Measurements from ENCODE around the gene PGBD1. TPM values are rescaled to one million over a fixed set of nuclear protein-coding genes. Genes with fewer than 3 reads are reported as not detected.

Gene PGBD1, protein sequence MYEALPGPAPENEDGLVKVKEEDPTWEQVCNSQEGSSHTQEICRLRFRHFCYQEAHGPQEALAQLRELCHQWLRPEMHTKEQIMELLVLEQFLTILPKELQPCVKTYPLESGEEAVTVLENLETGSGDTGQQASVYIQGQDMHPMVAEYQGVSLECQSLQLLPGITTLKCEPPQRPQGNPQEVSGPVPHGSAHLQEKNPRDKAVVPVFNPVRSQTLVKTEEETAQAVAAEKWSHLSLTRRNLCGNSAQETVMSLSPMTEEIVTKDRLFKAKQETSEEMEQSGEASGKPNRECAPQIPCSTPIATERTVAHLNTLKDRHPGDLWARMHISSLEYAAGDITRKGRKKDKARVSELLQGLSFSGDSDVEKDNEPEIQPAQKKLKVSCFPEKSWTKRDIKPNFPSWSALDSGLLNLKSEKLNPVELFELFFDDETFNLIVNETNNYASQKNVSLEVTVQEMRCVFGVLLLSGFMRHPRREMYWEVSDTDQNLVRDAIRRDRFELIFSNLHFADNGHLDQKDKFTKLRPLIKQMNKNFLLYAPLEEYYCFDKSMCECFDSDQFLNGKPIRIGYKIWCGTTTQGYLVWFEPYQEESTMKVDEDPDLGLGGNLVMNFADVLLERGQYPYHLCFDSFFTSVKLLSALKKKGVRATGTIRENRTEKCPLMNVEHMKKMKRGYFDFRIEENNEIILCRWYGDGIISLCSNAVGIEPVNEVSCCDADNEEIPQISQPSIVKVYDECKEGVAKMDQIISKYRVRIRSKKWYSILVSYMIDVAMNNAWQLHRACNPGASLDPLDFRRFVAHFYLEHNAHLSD
- 1 to 10 TPM; 5.2 to 9.1 (median 6.8) TPM for polyA plus RNA-seq (ENCODE audit: insufficient read length in 10 of 10)
- long read RNA-seq, donor 1, result 0 reads
- long read RNA-seq, donor 2, partial matches to known transcripts, result 0 of 6 reads
- long read RNA-seq, donor 2, other reads (novel, unspliced or antisense), result 5 of 6 reads
- long read RNA-seq, donor 3, result 0 reads
- long read RNA-seq, donor 4, result 0 reads
- long read RNA-seq, donor 5, result 0 reads
- long read RNA-seq, donor 6, partial matches to known transcripts, result 6 of 8 reads
- long read RNA-seq, donor 6, other reads (novel, unspliced or antisense), result 0 of 8 reads
- long read RNA-seq, donor 7, result 0 reads
- long read RNA-seq, donor 8, partial matches to known transcripts, result 0 of 2 reads
- long read RNA-seq, donor 8, other reads (novel, unspliced or antisense), result 0 of 2 reads
- long read RNA-seq, donor 9, result 0 reads

DNA sequence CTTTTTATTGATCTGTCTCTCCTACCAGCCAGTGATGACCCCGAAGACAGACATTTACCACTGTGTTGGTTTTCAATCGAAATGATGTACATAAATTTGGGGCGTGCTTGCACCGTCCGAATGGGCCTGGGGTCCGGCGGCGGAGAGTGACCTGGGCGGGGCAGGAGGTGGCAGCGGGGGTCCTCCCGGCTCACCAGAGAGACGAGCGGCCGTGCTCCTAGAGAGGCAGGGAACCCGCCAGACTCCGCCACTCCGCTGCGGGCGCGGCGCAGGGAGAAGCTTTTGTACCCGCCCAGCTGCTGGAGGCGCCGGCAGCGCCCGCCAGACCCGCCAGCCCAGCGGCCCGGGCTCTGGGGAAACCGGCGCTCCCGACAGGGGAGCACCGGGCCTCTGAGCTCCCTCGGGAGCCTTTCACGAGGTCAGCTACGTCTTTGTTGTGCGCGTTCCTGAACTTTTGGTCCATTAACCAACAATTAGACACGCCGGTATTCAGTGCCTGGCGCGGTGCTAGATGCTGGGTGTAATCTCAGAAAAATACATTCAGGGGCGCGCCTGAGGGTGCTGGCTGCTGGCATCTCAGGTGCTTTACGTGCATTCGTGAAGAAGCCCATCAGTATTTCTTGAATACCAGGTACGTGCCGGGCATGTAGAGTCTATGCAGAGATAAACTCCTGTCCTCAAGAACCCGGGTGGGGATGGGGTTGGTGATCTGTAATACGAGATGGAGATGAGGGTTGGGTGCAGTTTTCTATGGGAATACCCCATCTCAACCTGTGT, at the start of gene PGBD1:
PGBD1 (plus strand) TSS at position 285 of the 777 bp plus-strand sequence. CDS start 2,242 bp downstream, outside the sequence.
- peak; percentile 66 to 85 (median 73) for DNase-seq

DNA sequence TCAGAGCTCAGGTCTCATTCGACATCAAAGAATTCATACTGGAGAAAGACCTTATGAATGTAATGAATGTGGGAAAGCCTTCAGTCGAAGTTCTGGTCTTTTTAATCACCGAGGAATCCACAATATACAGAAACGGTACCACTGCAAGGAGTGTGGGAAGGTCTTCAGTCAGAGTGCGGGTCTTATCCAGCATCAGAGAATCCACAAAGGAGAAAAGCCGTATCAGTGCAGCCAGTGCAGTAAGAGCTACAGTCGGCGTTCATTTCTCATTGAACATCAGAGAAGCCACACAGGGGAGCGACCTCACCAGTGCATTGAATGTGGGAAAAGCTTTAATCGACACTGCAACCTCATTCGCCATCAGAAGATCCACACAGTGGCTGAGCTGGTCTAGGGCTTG, 48.6 kb upstream of the PGBD1 start:
- no peak for DNase-seq

DNA sequence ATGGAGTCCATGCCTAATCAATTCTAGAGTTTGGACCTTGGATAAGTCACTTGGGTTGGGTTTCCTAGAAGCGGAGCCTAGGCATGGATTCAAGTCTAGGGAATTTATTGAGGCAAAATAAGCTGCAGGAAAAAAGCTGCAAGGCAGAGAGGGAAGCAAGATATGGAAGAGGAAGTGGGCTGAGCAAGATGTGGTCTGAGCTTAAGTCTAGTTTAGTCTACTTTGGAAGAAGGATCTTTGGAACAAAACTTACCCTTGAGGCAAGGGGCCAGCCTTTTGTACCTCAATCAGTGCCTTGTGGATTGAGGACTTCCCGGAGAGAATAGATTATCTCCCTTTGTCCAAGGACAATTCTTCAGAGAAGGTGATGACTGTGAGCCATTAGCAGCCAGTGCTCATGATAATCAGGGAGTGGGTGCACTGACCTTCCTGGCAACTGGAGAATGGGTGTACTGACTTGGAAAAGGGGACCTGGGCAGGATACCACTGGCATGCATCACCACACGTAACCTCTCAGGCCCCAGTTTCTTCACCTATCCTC, 45.4 kb upstream of the PGBD1 start:
- DNase-seq, result no peak

DNA sequence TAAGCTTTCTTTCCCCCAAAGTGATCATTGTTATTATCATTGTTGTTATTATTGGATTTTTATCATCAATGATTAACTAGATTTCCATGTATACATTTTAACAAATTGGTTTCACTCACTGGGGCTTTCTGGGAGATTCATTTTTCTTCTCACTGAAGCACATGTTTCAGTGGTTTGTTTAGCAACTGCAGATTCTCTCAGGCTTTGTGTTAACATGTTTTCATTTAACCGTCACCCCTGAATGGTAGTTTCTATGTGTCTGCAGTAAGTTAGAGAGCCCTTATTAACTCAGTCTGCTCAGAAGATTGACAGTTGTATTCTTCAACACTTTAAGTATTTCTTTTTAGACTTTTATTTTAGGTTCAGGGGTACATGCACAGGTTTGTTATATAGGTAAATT, 41.7 kb upstream of the PGBD1 start:
- no peak for DNase-seq

DNA sequence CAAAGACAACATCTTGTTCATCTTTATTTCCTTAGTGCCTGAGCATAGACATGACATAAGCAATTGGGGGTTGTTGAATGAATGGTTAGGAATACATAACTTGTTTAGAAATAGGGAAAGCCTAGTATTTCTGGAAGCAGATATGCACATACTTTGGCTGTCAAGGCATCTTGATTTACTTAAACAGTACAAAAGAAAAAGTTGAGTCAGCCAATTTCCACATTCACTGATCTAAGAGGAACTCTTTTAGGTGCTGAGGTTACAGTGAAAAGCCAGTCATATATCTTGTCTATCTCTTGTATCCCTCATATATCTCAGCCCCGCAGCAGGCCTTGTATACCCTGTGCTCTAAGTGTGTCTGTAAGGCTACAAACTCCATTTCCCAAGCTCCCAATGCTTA, 40.9 kb upstream of the PGBD1 start:
- DNase-seq, result no peak

DNA sequence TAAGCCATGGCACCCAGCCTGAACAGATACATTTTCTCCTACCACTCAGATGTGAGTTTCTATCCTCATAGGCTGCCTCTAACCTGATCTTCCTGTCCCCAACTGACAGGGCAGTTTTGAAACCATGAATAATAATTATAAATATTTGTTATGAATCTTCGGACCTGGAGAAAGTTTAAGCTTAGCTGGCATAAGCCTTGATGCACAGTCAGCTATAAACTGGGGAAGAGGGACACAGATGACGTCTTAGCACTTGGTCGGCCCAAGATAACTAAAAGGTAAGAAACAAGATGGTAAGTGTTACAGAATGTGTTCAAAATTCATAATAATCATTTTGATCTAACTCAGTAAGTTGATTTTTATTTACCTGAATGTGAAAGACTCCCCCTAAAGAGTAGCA, 37.4 kb upstream of the PGBD1 start:
- DNase-seq, result no peak

DNA sequence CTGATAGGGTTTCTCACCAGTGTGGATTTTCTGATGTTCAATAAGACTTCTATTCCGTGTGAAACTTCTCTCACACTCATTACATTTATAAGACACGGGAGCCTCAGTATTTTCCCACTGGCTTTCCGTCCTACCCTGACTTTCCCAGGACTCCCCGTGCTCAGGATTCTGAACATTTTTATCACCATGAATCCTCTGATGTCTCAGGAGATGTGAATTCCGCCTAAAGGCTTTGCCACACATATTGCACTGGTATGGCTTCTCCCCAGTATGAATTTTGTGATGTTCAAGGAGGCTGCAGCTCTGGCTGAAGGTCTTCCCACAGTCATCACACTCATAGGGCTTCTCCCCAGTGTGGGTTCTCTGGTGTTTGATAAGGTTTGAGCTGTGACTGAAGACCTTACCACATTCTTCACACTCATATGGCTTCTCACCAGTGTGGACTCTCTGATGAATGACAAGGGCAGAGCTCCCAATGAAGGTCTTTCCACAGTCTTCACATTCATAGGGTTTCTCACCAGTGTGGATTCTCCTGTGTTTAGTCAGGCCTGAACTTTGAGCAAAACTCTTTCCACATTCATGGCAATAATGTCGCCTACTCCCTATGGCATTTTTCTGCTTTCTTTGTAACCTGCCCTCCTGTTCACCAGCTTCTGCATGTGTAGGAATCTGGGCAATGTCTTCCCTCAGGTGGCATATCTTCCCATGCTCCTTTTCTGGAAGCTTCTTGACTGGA, 36.0 kb upstream of the PGBD1 start:
- no peak for DNase-seq

DNA sequence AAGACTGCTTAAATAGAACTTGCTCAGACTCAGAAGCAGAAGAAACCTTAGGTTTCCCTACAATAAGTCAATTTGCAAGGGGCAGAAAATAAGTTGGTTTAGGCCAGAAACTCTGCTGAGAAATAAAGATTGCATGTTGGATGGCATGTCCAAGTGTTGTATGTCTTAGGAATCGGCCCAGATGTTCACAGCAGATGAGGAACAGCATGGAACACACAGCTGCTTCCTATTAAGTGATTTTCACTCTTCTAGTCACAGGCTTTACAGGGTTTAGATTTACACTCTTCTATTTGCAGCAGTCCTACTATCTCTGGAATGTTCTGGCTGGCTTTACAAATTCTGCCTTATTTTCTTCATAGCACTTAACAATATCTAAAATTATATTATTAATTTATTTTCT, 32.5 kb upstream of the PGBD1 start:
- DNase-seq, result no peak

DNA sequence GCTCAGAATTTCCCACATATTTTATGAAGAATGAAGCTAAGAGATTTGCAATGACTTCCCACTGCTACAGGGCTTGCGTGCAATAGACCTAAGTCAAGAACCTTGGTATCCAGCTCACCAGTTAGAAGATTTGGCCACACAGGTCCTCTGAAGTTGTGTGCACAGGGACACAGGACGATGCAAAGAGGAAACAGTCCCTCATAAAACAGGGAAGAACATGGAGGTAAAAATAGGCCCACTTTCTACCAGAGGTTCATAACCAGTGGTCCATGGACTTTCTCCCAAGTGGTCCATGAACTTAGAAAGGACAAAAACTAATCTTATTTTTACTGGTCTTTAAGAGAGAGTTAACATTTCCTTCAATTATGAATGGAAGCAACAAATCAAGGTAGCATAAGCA, 30.6 kb upstream of the PGBD1 start:
- DNase-seq, result no peak

DNA sequence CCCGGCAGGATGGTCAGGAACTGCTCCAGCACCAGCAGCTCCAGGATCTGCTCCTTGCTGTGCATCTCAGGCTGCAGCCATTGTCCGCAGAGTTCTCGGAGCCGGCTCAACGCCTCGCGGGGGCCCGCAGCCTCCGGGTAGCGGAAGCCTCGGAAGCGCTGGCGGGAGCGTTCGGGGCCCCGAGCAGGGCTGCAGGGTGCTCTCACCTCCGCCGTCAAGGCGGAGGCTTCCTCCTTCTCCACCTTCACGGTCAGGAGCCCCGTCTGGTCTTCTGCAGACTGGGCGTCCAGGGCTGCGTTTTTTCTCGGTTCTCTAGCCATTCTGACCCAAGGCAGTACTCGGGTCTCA, 29.7 kb upstream of the PGBD1 start:
- DNase-seq, result peak in 1 of 3 donors; percentile 5

DNA sequence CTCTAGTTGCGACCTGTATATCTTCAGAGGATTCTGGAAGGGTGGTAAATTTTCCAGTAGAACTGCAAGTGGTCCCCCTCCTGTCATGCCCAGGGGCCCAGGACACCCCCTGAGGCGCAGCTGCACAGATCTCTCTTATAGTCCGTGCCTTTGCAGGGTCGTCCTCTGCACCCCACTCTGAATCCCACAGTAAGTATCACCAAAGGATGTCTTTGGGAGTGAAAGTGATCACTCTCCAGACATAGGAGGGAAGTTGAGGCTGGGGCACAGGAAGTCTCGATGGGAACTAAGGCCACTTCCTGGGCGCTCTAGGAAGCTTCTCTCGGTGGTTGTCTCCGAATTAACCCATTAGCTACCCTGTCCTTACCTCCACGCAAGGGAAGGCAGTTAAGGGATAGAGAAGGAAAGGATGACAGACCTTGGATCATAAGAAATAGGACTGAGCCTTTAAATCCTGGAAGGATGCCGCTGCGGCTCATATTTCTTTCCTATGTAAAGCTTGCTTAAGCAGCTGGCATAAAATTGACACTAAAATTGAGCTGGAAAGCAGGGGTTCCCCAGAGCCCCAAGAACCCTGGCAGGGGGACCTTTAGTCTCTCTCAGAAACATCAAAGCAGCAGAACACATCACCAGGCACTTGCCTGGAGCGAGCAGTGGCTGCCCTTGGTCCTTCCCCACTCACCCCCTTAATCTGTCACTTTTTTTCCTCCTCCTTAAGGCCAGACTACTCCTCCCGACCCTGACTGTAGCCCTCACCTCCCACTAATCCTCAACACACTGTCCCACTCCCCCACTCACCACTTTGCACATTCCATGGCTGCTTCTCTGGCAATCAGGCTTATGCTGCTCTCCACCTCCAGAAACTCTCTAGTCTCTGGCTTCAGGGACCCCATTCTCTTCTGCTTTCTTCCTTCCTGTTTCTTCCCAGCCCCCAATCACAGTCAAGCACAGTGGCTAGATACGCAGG, 29.1 kb upstream of the PGBD1 start, which contains the start of gene ZKSCAN4:
ZKSCAN4 (minus strand) TSS at position 261 of the 967 bp plus-strand sequence. CDS start 289 bp downstream, outside the sequence.
- DNase-seq, result peak; percentile 88 to 95 (median 92)

DNA sequence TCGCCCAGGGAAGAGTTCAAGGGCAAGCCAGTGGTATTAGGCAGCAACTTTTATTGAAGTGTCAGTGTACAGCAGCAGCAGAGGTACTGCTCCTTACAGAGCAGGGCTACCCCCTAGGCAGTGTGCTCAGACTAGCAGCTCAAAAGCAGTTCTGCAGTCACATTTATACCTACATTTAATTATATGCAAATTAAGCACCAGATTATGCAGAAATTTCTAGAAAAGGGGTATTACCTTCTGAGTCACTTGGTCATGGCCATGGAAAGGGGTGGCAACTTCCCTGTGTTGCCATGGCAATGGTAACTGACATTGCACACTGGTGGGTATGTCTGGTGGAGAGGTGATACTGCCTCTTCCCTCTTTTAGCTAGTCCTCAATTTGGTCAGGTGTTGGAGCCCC, 27.3 kb upstream of the PGBD1 start:
- DNase-seq, result no peak

DNA sequence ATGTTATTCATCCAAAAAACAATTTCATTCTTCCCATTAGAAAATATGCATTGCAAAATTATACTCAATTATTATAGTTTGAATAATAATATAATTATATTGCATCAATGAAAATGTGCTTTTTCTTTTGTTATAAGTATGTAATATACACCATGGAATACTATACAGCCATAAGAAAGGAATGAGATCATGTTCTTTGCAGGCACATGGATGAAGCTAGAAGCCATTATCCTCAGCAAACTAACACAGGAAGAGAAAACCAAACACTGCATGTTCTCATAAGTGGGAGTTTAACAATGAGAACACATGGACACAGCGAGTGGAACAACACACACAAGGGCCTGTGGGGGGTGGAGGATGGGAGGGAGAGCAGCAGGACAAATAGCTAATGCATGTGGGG, 24.3 kb upstream of the PGBD1 start:
- no peak for DNase-seq

DNA sequence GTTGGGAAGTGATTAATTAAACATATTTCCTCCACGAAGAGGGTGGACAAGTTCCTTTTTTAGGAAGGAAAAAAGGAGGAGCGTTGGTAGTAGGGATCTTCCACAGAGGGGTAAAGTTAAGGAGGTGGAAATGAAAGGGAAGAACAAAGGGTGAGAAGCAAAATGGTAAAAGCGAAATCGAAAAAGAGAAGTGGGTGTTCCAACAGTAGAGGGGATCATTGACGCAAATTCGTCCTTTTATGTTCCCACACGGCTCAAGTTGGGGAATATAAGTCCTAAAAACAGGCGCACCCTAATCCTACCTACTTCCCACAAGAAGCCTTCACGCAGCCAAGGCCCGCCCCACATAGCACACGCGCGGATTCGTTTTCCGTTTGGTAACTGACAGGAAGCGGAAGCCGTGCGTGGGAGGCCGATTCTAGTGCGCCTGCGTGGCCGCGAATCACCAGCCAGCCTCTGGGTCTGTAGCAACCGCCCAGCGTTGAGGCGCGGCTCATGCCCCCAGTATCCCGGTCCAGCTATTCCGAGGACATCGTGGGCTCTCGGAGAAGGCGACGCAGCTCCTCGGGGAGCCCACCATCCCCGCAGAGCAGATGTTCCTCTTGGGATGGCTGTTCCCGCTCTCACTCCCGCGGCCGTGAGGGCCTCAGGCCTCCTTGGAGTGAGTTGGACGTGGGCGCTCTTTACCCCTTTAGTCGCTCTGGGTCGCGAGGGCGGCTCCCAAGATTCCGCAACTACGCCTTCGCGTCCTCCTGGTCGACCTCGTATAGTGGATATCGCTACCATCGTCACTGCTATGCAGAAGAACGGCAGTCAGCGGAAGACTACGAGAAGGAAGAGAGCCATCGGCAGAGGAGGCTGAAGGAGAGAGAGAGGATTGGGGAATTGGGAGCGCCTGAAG, 22.2 kb upstream of the PGBD1 start, which contains the start of gene NKAPL:
NKAPL (plus strand) TSS at position 421 of the 901 bp plus-strand sequence; CDS start at position 496, 75 bp downstream.
- DNase-seq, result peak; percentile 61 to 86 (median 67)

DNA sequence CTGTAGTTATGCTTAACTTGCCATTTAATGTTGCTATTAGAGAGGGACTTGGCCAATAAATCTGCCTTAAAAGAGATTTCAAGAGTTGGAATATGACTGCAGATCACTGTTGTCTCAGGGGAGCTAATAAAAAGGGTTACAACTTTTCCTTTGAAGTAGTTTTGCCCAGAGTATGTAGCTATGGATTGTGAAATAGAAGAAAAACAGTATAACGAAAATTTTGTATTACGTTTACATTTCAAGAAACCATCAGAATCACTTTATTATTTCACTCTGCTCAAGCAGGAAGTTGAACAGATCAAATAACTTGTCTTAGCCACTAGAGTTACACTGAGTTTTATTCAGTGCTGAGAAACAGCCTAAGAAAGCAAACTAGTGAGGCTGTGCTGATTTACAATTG, 17.4 kb upstream of the PGBD1 start:
- no peak for DNase-seq

DNA sequence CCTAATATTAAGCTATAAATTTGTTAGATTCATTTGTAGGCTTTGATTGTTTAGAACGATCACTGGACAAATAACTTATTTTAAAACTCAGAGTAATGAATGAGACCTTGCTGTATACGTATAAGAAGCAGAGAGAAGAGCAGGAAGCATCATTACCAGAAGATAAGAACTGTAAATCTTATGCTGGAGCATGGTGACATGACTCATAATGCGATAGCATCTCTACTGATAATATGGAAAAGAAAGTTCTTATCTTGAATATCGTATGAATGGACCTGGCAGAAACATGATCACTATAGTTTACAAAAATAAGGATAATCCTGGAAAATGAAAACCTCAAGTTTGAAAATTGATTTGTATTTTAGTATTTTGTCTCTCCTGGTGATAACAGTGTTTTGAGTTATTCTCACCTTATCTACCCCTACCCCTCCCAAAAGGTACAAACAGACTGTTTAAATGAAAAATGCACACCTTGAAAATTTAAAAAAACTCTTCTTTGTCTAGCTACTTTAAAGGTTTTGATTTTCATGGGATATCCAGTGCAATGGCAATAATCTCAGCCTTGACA, 16.5 kb upstream of the PGBD1 start:
- no peak for DNase-seq

DNA sequence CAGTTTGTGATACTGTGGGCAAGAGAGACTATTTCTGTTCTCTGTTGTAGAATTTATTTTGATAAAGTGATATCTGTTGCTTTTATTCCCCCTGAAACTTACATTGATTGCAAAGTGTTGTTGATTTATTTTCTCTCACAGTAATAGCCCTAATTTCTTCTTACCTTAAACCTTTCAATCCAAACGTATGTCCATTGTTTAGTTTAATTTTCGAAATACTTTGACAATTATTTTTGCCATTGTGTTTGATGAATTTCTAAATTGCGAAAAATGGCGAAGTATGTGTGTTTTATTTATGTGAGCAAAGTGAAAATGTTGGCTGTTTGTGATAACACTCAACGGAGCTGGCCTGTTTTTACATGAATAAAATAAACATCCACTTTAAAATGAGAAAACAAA, 14.8 kb upstream of the PGBD1 start:
- DNase-seq, result no peak

Measured in muscle of back (tissue), 13 donors.